GM21515 (cell line): ENCODE data around the gene DCAF12.

ENCODE experiments used
- ATAC-seq: cut with Tn5 transposase; IDR thresholded peaks from one replicate; pipeline ENCODE4 v1.9.1; 2021; ENCODE audit not compliant: unreplicated experiment

The DCAF12 gene

GRCh38 chr9:34127035-34127948 lies 794 bp upstream of the DCAF12 start:
- ATAC-seq, result no peak

GRCh38 chr9:34125681-34126206 lies 754 bp downstream of the DCAF12 start:
- no peak for ATAC-seq

- ATAC-seq, result no peak
These were observed 1.6 kb downstream of the DCAF12 start for GRCh38 chr9:34124926-34125325.

- ATAC-seq, result no peak
These were observed 2.4 kb downstream of the DCAF12 start for GRCh38 chr9:34124099-34124498.

GRCh38 chr9:34123682-34124081 lies 2.8 kb downstream of the DCAF12 start:
- ATAC-seq, result peak; percentile 40

- ATAC-seq, result no peak
These were observed 4.5 kb downstream of the DCAF12 start for GRCh38 chr9:34121996-34122395.

GRCh38 chr9:34119713-34120112 lies 6.8 kb downstream of the DCAF12 start:
- ATAC-seq, result no peak

GRCh38 chr9:34114436-34114835 lies 12.1 kb downstream of the DCAF12 start:
- no peak for ATAC-seq

GRCh38 chr9:34106110-34106509 lies 20.4 kb downstream of the DCAF12 start:
- ATAC-seq, result no peak

GRCh38 chr9:34102796-34103195 lies 23.7 kb downstream of the DCAF12 start:
- no peak for ATAC-seq

- ATAC-seq, result peak; percentile 50
These were observed 28.2 kb downstream of the DCAF12 start for GRCh38 chr9:34098307-34098706.

- ATAC-seq, result peak; percentile 68
These were observed 28.6 kb downstream of the DCAF12 start for GRCh38 chr9:34097865-34098264.

- ATAC-seq, result no peak
These were observed 29.7 kb downstream of the DCAF12 start for GRCh38 chr9:34096751-34097150.

- no peak for ATAC-seq
These were observed 32.9 kb downstream of the DCAF12 start for GRCh38 chr9:34093578-34093977.

- ATAC-seq, result no peak
These were observed 37.2 kb downstream of the DCAF12 start for GRCh38 chr9:34089311-34089710.

GRCh38 chr9:34087370-34087769 lies 39.1 kb downstream of the DCAF12 start:
- ATAC-seq, result no peak

GRCh38 chr9:34086864-34087263 lies 39.6 kb downstream of the DCAF12 start:
- no peak for ATAC-seq

GRCh38 chr9:34085581-34086500 lies 40.7 kb downstream of the DCAF12 start:
- no peak for ATAC-seq

GRCh38 chr9:34084562-34084961 lies 41.9 kb downstream of the DCAF12 start:
- ATAC-seq, result no peak

- ATAC-seq, result no peak
These were observed 47.3 kb downstream of the DCAF12 start for GRCh38 chr9:34079181-34079580.

GRCh38 chr9:34072868-34073590 lies 53.5 kb downstream of the DCAF12 start:
- ATAC-seq, result no peak
